ENCODE results near the gene SF1.

- no peak for TF ChIP-seq POLR2A (IDR thresholded peaks at IDR 0.05; ENCODE audit: low read depth, low read length)
- TF ChIP-seq POLR2AphosphoS5 (IDR thresholded peaks at IDR 0.05; ENCODE audit: low read depth, low read length), result no peak
Observed at GRCh38 chr11:64753019-64753379, 25.3 kb downstream of the SF1 start.

All from GM12892 (cell line).